DOHH2 (cell line): Measurements from ENCODE around the gene PGM5.

Experiments
- H3F3A ChIP-seq: fragments of 200-600 bp; sonication (generic), shearing (Covaris generic); 2 replicates; pipeline ENCODE4 v1.6.0; 2016; ENCODE audit warnings: antibody characterized with exemption, mild to moderate bottlenecking; ENCODE audit not compliant: control insufficient read depth, insufficient read depth
- H3K27ac ChIP-seq: fragments of 200-600 bp; sonication (generic); 2 replicates; pipeline ENCODE4 v1.5.1; 2014; ENCODE audit warnings: low read depth, mild to moderate bottlenecking, low read length, moderate library complexity
- H3K27me3 ChIP-seq: fragments of 200-600 bp; sonication (generic); 2 replicates; pipeline ENCODE4 v1.6.1; 2014; ENCODE audit warnings: mild to moderate bottlenecking, low read length, mixed read lengths; ENCODE audit not compliant: control insufficient read depth
- H3K36me3 ChIP-seq: fragments of 200-600 bp; sonication (generic); 2 replicates; pipeline ENCODE4 v1.6.1; 2014; ENCODE audit warnings: mild to moderate bottlenecking, low read length, moderate library complexity, mixed read lengths; ENCODE audit not compliant: control insufficient read depth
- H3K4me1 ChIP-seq: fragments of 200-600 bp; sonication (generic); 2 replicates; pipeline ENCODE4 v1.6.1; 2014; ENCODE audit warnings: mild to moderate bottlenecking, low read length, mixed read lengths; ENCODE audit not compliant: control insufficient read depth
- H3K4me2 ChIP-seq: fragments of 200-600 bp; sonication (generic); 2 replicates; pipeline ENCODE4 v1.6.0; 2014; ENCODE audit warnings: mild to moderate bottlenecking, low read length, moderate library complexity
- H3K4me3 ChIP-seq: fragments of 200-600 bp; sonication (generic); 2 replicates; pipeline ENCODE4 v1.5.1; 2014; ENCODE audit warnings: mild to moderate bottlenecking, low read length, mixed read lengths
- H3K79me2 ChIP-seq: fragments of 200-600 bp; sonication (generic); 2 replicates; pipeline ENCODE4 v1.6.1; 2014; ENCODE audit warnings: mild to moderate bottlenecking, low read length, mixed read lengths; ENCODE audit not compliant: control insufficient read depth
- H3K9me2 ChIP-seq: fragments of 200-600 bp; sonication (generic); replicated peaks from 2 replicates; pipeline ENCODE4 v1.6.1; 2014; ENCODE audit warnings: mild to moderate bottlenecking, low read length, mixed read lengths; ENCODE audit not compliant: control insufficient read depth
- H3K9me3 ChIP-seq: fragments of 200-600 bp; sonication (generic); 2 replicates; pipeline ENCODE4 v1.6.1; 2014; ENCODE audit warnings: antibody characterized with exemption, low read length, mixed read lengths; ENCODE audit not compliant: control insufficient read depth, insufficient read depth
- H4K20me1 ChIP-seq: fragments of 200-600 bp; sonication (generic); 2 replicates; pipeline ENCODE4 v1.6.0; 2014; ENCODE audit warnings: low read depth, mild to moderate bottlenecking, antibody characterized with exemption, low read length, moderate library complexity; ENCODE audit not compliant: control insufficient read depth, insufficient read depth
- EZH2phosphoT487 ChIP-seq: fragments of 200-600 bp; sonication (generic); IDR thresholded peaks from 2 replicates; pipeline ENCODE4 v1.6.1; 2017; ENCODE audit warnings: borderline replicate concordance, mild to moderate bottlenecking, antibody characterized with exemption, low read length, moderate library complexity, mixed read lengths
- TF ChIP-seq, protein P1 (sequence below): fragments of 200-600 bp; sonication (generic); IDR thresholded peaks from one replicate; pipeline ENCODE4 v1.5.1; 2014; ENCODE audit warnings: antibody characterized with exemption, mild to moderate bottlenecking, low read depth, low read length; ENCODE audit not compliant: poor library complexity, severe bottlenecking

The PGM5 gene

DNA sequence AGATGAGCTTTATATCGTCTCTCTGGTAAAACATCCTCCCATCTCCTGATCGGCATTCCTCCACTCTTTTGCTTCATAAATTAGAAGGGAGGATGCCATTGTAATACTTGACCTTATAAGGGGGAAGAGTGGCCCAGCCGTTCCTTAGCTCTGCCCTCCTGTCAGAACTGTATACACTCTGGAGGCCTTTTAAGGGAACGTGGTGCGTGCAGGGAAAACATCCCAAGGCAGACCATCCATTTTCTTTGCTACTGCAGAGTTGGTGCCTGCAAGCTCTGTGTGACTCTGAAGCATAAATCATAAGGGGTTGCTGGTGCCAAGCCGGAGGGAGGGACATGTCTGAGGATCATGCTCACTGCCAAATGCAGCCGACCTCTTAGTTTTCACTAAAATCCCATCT, 90.4 kb downstream of the PGM5 start:
- Histone ChIP-seq H3K4me1 (no peaks in the 10 kb centered on the region), H3K36me3 (no peaks in the 10 kb centered on the region), H3K79me2 (no peaks in the 10 kb centered on the region), H3K9me3 (no peaks in the 10 kb centered on the region; the same call in 1 of the 2 replicates), H3F3A (no peaks in the 10 kb centered on the region), H3K9me2 (no peaks in the 10 kb centered on the region), H3K4me3 (no peak overlapping the region), H3K27me3 (no peaks in the 10 kb centered on the region), H3K4me2 (no peak overlapping the region), H4K20me1 (no peaks in the 10 kb centered on the region), H3K27ac (no peak overlapping the region)
- TF ChIP-seq EZH2phosphoT487 = no peak
- TF ChIP-seq, protein P1, sequence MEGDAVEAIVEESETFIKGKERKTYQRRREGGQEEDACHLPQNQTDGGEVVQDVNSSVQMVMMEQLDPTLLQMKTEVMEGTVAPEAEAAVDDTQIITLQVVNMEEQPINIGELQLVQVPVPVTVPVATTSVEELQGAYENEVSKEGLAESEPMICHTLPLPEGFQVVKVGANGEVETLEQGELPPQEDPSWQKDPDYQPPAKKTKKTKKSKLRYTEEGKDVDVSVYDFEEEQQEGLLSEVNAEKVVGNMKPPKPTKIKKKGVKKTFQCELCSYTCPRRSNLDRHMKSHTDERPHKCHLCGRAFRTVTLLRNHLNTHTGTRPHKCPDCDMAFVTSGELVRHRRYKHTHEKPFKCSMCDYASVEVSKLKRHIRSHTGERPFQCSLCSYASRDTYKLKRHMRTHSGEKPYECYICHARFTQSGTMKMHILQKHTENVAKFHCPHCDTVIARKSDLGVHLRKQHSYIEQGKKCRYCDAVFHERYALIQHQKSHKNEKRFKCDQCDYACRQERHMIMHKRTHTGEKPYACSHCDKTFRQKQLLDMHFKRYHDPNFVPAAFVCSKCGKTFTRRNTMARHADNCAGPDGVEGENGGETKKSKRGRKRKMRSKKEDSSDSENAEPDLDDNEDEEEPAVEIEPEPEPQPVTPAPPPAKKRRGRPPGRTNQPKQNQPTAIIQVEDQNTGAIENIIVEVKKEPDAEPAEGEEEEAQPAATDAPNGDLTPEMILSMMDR = no peak

DNA sequence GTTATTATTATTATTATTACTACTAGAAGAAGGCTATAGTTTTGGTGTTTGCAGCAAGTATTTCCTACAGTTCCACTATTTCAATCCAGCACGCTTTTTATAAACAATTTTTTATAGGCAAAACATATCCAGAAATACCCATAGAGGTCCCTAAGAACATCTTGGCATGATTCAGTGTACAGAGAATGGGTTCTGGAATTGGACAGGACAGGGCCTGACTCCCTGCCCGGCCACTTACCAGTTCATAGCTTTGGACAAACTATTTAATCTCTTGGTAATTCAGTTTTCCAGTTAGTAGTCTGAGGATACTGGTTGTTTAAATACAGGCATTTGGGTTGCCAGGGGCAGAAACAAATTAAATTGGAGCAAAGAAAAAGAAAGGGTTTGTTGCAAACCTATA, 91.2 kb downstream of the PGM5 start:
- TF ChIP-seq, protein P1 = no peak
- TF ChIP-seq EZH2phosphoT487 = no peak

DNA sequence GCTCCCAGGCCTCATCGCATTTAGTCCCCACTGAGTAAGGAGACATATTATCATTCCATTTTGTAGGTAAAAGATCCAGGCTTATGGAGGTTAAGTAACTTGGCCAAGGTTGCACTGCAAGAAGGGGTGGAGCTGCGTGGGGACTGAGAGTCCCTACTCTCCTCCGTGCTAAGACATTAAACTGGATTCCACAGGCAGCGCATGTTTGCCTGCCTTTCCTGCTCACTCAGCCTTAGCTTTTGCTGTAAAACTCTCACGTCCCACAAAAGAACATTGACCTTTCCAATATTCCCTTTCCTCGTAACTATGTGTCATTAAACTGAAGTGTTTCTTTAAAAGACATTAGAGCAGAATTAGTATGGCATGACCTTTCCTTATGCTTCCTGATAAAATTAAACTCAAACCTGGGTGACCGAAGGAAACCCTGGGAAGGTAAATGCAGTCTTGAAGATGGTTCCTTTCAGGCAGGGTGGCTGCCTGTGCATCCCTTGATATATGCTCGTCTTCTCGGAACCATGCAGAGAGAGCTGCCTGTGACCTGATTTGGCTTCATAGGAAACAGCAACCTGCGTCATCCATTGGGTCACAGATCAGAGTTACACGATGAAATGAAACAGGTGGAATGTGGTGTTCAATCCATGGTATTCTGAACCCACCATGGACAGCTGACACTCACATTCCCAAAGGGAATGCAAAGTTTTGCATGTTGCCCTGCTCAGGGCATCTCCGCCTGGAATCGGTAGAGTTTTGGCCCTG, 98.3 kb downstream of the PGM5 start:
- no peaks in the 10 kb centered on the region for H3K9me3 ChIP-seq
- no peaks in the 10 kb centered on the region for H3F3A ChIP-seq
- H3K4me1 ChIP-seq = peaks cover 4% of the 10 kb centered on the region; the same call in 1 of the 2 replicates
- no peaks in the 10 kb centered on the region for H3K36me3 ChIP-seq
- no peaks in the 10 kb centered on the region for H4K20me1 ChIP-seq
- no peaks in the 10 kb centered on the region for H3K9me2 ChIP-seq
- H3K4me3 ChIP-seq = no peak overlapping the region
- no peaks in the 10 kb centered on the region; the same call in 1 of the 2 replicates for H3K27me3 ChIP-seq
- no peak overlapping the region for H3K27ac ChIP-seq
- H3K79me2 ChIP-seq = no peaks in the 10 kb centered on the region
- no peak overlapping the region for H3K4me2 ChIP-seq
- no peak for TF ChIP-seq EZH2phosphoT487
- TF ChIP-seq, protein P1 = no peak

More for the DNA sequence above, 91.2 kb downstream of the PGM5 start:
- Histone ChIP-seq H3K4me1 (peaks cover 4% of the 10 kb centered on the region; the same call in 1 of the 2 replicates), H3K4me2 (no peak overlapping the region), H3K79me2 (no peaks in the 10 kb centered on the region), H3K4me3 (no peak overlapping the region), H3K27ac (no peak overlapping the region), H3K9me2 (no peaks in the 10 kb centered on the region), H3F3A (no peaks in the 10 kb centered on the region), H4K20me1 (no peaks in the 10 kb centered on the region), H3K36me3 (no peaks in the 10 kb centered on the region), H3K27me3 (no peaks in the 10 kb centered on the region; the same call in 1 of the 2 replicates), H3K9me3 (no peaks in the 10 kb centered on the region; the same call in 1 of the 2 replicates)
